Measurements from ENCODE around the gene HK1.

- TF ChIP-seq, protein P1, sequence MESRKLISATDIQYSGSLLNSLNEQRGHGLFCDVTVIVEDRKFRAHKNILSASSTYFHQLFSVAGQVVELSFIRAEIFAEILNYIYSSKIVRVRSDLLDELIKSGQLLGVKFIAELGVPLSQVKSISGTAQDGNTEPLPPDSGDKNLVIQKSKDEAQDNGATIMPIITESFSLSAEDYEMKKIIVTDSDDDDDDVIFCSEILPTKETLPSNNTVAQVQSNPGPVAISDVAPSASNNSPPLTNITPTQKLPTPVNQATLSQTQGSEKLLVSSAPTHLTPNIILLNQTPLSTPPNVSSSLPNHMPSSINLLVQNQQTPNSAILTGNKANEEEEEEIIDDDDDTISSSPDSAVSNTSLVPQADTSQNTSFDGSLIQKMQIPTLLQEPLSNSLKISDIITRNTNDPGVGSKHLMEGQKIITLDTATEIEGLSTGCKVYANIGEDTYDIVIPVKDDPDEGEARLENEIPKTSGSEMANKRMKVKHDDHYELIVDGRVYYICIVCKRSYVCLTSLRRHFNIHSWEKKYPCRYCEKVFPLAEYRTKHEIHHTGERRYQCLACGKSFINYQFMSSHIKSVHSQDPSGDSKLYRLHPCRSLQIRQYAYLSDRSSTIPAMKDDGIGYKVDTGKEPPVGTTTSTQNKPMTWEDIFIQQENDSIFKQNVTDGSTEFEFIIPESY (CRISPR knock-in tag; IDR thresholded peaks at IDR 0.05): no peak
- TF ChIP-seq ZBTB44 (CRISPR knock-in tag; IDR thresholded peaks at IDR 0.05) (no peak), ZBTB7A (CRISPR knock-in tag; IDR thresholded peaks at IDR 0.05) (no peak), MEIS2 (CRISPR knock-in tag; IDR thresholded peaks at IDR 0.05) (no peak), KLF13 (CRISPR knock-in tag; IDR thresholded peaks at IDR 0.05) (no peak), ZNF503 (CRISPR knock-in tag; IDR thresholded peaks at IDR 0.05) (no peak), ZFAT (CRISPR knock-in tag; conservative IDR thresholded peaks at IDR 0.05) (no peak), ZNF781 (CRISPR knock-in tag; IDR thresholded peaks at IDR 0.05; ENCODE audit: borderline replicate concordance, not compliant biosample characterization) (no peak), ZNF841 (CRISPR knock-in tag; IDR thresholded peaks at IDR 0.05; ENCODE audit: borderline replicate concordance) (no peak), POGZ (CRISPR knock-in tag; IDR thresholded peaks at IDR 0.05) (no peak), CREB1 (IDR thresholded peaks at IDR 0.05) (no peak), CREB1 (CRISPR knock-in tag; IDR thresholded peaks at IDR 0.05) (no peak), ZNF3 (CRISPR knock-in tag; IDR thresholded peaks at IDR 0.05) (no peak)
- TF ChIP-seq, protein P2, sequence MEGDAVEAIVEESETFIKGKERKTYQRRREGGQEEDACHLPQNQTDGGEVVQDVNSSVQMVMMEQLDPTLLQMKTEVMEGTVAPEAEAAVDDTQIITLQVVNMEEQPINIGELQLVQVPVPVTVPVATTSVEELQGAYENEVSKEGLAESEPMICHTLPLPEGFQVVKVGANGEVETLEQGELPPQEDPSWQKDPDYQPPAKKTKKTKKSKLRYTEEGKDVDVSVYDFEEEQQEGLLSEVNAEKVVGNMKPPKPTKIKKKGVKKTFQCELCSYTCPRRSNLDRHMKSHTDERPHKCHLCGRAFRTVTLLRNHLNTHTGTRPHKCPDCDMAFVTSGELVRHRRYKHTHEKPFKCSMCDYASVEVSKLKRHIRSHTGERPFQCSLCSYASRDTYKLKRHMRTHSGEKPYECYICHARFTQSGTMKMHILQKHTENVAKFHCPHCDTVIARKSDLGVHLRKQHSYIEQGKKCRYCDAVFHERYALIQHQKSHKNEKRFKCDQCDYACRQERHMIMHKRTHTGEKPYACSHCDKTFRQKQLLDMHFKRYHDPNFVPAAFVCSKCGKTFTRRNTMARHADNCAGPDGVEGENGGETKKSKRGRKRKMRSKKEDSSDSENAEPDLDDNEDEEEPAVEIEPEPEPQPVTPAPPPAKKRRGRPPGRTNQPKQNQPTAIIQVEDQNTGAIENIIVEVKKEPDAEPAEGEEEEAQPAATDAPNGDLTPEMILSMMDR (CRISPR knock-in tag; IDR thresholded peaks at IDR 0.05): no peak
- TF ChIP-seq, protein P3, sequence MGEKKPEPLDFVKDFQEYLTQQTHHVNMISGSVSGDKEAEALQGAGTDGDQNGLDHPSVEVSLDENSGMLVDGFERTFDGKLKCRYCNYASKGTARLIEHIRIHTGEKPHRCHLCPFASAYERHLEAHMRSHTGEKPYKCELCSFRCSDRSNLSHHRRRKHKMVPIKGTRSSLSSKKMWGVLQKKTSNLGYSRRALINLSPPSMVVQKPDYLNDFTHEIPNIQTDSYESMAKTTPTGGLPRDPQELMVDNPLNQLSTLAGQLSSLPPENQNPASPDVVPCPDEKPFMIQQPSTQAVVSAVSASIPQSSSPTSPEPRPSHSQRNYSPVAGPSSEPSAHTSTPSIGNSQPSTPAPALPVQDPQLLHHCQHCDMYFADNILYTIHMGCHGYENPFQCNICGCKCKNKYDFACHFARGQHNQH (CRISPR knock-in tag; IDR thresholded peaks at IDR 0.05): no peak
Measured at GRCh38 chr10:69377191-69377590, 98.9 kb downstream of the HK1 start.

Data from HepG2 (cell line).